Heart left ventricle (tissue), 16 donors: ENCODE data around the gene ATG12. TPM values are rescaled to one million over a fixed set of nuclear protein-coding genes. Genes with fewer than 3 reads are reported as not detected.
A peak's percentile ranks its signal among the peaks of the same experiment; 100 is the strongest.

ENCODE experiments used
- ATAC-seq, 4 donors: fragments of 200-7000 bp; cut with Tn5 transposase; one replicate each; pipeline ENCODE4 v1.9.1; 2020 to 2022; ENCODE audit warnings: moderate library complexity in 4 of 4, mild to moderate bottlenecking in 3 of 4, moderate number of reproducible peaks in 1 of 4
- DNase-seq, 5 donors: peaks; one replicate each; pipeline ENCODE4 v3.0.0-alpha.2; 2020
- H3K27ac ChIP-seq, 12 donors: fragments of 200-600 bp; sonication (generic) in 4 of 12; one replicate each; pipeline versions ENCODE4 v1.5.0 to v1.8.0; 2016 to 2022; ENCODE audit warnings: mild to moderate bottlenecking in 2 of 12
- H3K27me3 ChIP-seq, 9 donors: fragments of 200-600 bp; sonication (generic) in 2 of 9; one replicate each; pipeline versions ENCODE4 v1.5.1 to v1.8.0; 2016 to 2022; ENCODE audit warnings: mild to moderate bottlenecking in 3 of 9
- H3K36me3 ChIP-seq, 9 donors: fragments of 200-600 bp; sonication (generic) in 2 of 9; one replicate each; pipeline versions ENCODE4 v1.5.0 to v1.8.0; 2018 to 2022; ENCODE audit warnings: mild to moderate bottlenecking in 2 of 9
- H3K4me1 ChIP-seq, 12 donors: fragments of 200-600 bp; sonication (generic) in 4 of 12; one replicate each; pipeline versions ENCODE4 v1.5.0 to v1.8.0; 2016 to 2022; ENCODE audit warnings: mild to moderate bottlenecking in 3 of 12
- H3K4me3 ChIP-seq, 12 donors: fragments of 200-600 bp; sonication (generic) in 4 of 12; one replicate each; pipeline versions ENCODE4 v1.5.0 to v1.8.0; 2017 to 2022; ENCODE audit warnings: mild to moderate bottlenecking in 9 of 12, moderate library complexity in 4 of 12
- H3K9me3 ChIP-seq, 12 donors: fragments of 200-600 bp; sonication (generic) in 4 of 12; one replicate each; pipeline versions ENCODE4 v1.5.0 to v1.8.0; 2016 to 2022; ENCODE audit warnings: mild to moderate bottlenecking in 1 of 12
- CTCF ChIP-seq, 12 donors: fragments of 200-600 bp; sonication (generic) in 4 of 12; IDR thresholded peaks; one replicate each; pipeline versions ENCODE4 v1.5.0 to v1.8.0; 2018 to 2022; ENCODE audit warnings: antibody characterized with exemption in 12 of 12, mild to moderate bottlenecking in 5 of 12
- POLR2A ChIP-seq, 2 donors: fragments of 450-650 bp; IDR thresholded peaks; one replicate each; pipeline ENCODE4 v1.6.1; 2017; ENCODE audit warnings: antibody characterized with exemption in 2 of 2, mild to moderate bottlenecking in 2 of 2, moderate library complexity in 2 of 2
- whole genome bisulfite sequencing, 4 donors: extraction: QIAGEN DNeasy Blood & Tissue Kit in 2 of 4; methylation state at CpG; one replicate each; pipeline versions ENCODE4 v1.1.5 to v1.1.7; 2013 to 2018; 5-methylcytosine and 5-hydroxymethylcytosine counted together
- intact Hi-C, 10 donors: fragments of 100-400 bp; cut with DNase I; formaldehyde crosslinking; loops; one replicate each; pipeline versions ENCODE4 v1.11.1 to v1.14.2; 2022
- polyA plus RNA-seq, 2 donors: library from polyadenylated mRNA; stranded (reverse); fragments of 200-250 nt; gene quantifications; one replicate each; pipeline ENCODE4 v1.2.3, GENCODE V29; 2013
- total RNA-seq, 9 donors: library from RNA; depleted of rRNA in 2 of 9; stranded (reverse); fragments of >200 nt in 2 of 9; fragmentation: NEBNext Ultra II Directional in 3 of 9; extraction: Animal tissue kit (Norgen Biotek cat#: 25700) in 3 of 9; gene quantifications; one replicate each; pipeline versions ENCODE4 v1.1.0 to v1.2.4, GENCODE V29; 2016 to 2023
- donor health status: ischemic (EF 13 %, LVEDD 7.1; RV severe dilation, severe dysfunction).
- donor health status: healthy with polysubstance abuse.
- donor health status: DM: no; HTN: yes; CAD: no.
- donor health status: DM: no; HTN: no; CAD: no.
- donor health status: ischemic (EF 25% LVEDD 6.9; RV normal size, moderate dysfunction).
- donor health status: ischemic (EF 25% LVEDD 5.7; RV mildly dilated, moderate dysfunction).
- donor health status: healthy.
- donor health status: DM: yes; HTN: yes; CAD: no.
- donor health status: ischemic (EF 35%, LVEDD 5.7; RV mildly dilated, moderate dysfunction).
- donor health status: nonischemic (EF 11% LVEDD 7.7; RV severe dilation, severe dysfunction).
- donor health status: DM: yes; HTN: yes; CAD: no.
- donor health status: PGD.
- donor health status: ischemic (EF 29% LVEDD 5.4; RV normal size, mild dysfunction).
- donor health status: nonischemic (EF 23%, LVEDD 6.1; RV moderate dilation, normal function).

The ATG12 gene
- total and polyA plus RNA-seq, 11 donors = 15.3 to 31.3 (median 23.0) TPM

- no peak for TF ChIP-seq POLR2A (IDR thresholded peaks at IDR 0.05)
- no peak for TF ChIP-seq CTCF (IDR thresholded peaks at IDR 0.05)
- H3K27ac ChIP-seq = no peak overlapping the region
- H3K27me3 ChIP-seq = peaks cover 0 to 7% (median 0%) of the 10 kb centered on the region in 9 donors
- ATAC-seq (no peak), DNase-seq (no peak)
- H3K4me1 ChIP-seq = no peaks in the 10 kb centered on the region
- intact Hi-C loops = no loop called here
- H3K4me3 ChIP-seq = no peak overlapping the region
- no peaks in the 10 kb centered on the region for H3K9me3 ChIP-seq
- WGBS, 4 donors = 73 to 90% (median 81%) methylated on average over 2 of the region's 2 CpGs
- peaks cover 0 to 63% (median 0%) of the 10 kb centered on the region in 9 donors for H3K36me3 ChIP-seq
Observed at GRCh38 chr5:115806986-115807653, 34.2 kb downstream of the ATG12 start.

DNA sequence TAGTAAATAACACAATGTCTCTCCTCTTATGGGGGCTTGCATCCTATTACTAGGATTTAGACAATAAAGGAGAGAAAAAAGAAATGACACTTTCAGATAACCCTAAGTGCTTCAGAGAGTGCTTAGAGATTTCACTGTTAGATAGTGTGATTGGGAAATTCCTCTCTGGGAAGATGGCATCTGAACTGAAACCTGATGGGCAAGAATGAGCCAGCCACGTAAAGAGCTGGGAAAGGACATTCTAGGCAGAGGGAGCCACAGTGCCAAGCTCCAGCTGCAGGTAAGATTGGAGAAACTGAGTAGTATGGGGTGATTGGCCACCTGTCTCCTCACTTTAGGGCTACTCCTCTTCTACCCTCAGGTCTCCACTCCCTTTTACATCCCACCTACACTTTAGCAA, 39.4 kb downstream of the ATG12 start:
- Histone ChIP-seq H3K27ac (no peak overlapping the region), H3K4me1 (peaks cover 0 to 3% (median 0%) of the 10 kb centered on the region in 12 donors), H3K36me3 (peaks cover 0 to 32% (median 0%) of the 10 kb centered on the region in 9 donors), H3K4me3 (no peak overlapping the region), H3K9me3 (no peaks in the 10 kb centered on the region), H3K27me3 (no peaks in the 10 kb centered on the region)
- intact Hi-C loops = no loop called here
- DNase-seq (no peak), ATAC-seq (no peak)
- TF ChIP-seq CTCF (IDR thresholded peaks at IDR 0.05) (no peak), POLR2A (IDR thresholded peaks at IDR 0.05) (no peak)
- 37 to 73% (median 60%) methylated on average over 1 of the region's 1 CpG for WGBS, 4 donors

- Histone ChIP-seq H3K36me3 (peaks cover 0 to 27% (median 0%) of the 10 kb centered on the region in 9 donors), H3K27me3 (no peaks in the 10 kb centered on the region), H3K4me3 (no peak overlapping the region), H3K27ac (no peak overlapping the region), H3K4me1 (peaks cover 0 to 3% (median 0%) of the 10 kb centered on the region in 12 donors), H3K9me3 (no peaks in the 10 kb centered on the region)
- DNase-seq (no peak), ATAC-seq (no peak)
- WGBS, 4 donors = 95 to 97% (median 97%) methylated on average over 2 of the region's 2 CpGs
- intact Hi-C loops = no loop called here
- TF ChIP-seq POLR2A (IDR thresholded peaks at IDR 0.05) (no peak), CTCF (IDR thresholded peaks at IDR 0.05) (no peak)
Observed at GRCh38 chr5:115801152-115801551, 40.2 kb downstream of the ATG12 start.

DNA sequence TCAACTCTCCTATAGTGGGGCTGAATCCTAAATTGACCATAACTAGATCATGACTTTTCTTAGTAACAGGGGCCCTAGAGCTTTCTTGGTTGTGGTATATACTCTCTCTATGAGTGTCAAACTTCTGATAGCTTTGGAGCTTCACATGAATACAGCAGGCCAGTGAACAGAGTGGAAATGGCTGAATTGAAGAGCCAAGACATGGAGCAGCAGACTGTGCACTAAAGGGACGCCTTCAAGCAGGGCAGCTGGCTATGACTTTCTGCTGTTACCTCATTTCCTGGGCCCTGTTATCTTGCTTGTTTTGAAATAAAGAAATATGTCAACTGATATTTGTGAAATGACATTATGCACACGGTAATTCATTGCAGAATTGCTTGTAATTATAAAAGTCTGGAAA, 41.3 kb downstream of the ATG12 start:
- Histone ChIP-seq H3K4me1 (peaks cover 0 to 3% (median 0%) of the 10 kb centered on the region in 12 donors), H3K9me3 (no peaks in the 10 kb centered on the region), H3K36me3 (peaks cover 0 to 17% (median 0%) of the 10 kb centered on the region in 9 donors), H3K4me3 (no peak overlapping the region), H3K27ac (no peak overlapping the region), H3K27me3 (no peaks in the 10 kb centered on the region)
- TF ChIP-seq CTCF (IDR thresholded peaks at IDR 0.05) (no peak), POLR2A (IDR thresholded peaks at IDR 0.05) (no peak)
- ATAC-seq (peak in 1 of 4 donors; percentile 42), DNase-seq (no peak)
- intact Hi-C loops = no loop called here
- WGBS, 4 donors = 68 to 81% (median 77%) methylated on average over 2 of the region's 2 CpGs
